ENCODE results near the gene MLX. TPM values are rescaled to one million over a fixed set of nuclear protein-coding genes. Genes with fewer than 3 reads are reported as not detected.

MLX gene
- total RNA-seq, 1 donor from 2014 or later: 26.5 TPM

DNA sequence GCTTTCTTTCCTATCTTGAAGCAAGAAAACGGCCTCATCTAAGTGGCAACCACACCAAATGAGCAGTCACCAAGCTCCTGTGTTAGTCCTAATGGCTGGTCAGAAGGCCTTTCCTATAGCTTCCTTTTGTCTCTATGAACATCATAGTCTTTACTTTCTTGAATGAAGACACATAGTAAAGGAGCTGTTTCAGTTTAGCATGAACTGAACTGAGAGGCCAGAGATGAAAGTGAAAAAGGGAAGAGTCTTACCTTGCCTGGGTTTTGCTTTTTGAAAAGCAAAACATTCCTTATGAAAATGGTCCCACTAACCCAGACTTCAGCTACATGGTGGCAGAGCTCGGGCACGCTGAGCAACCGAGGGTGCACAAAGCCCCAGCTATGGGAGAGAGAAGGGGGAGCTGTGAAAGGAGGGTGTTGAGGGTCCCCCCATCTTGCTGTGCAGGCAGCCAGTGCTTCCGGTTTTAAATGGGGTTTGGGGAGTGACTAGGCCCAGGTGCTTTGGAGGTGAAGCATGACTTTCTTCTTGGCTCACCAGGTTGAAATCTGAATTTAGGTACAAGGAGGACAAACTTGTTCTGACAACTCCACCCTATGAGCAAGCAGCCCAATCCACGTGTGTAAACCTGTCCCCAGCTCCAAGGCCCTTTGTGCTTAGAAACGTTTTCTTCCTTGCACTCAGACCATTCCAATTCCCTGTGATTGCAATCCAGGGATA is 19.8 kb downstream of the MLX start:
- no peak for FAIRE-seq
- H3K36me3 Mint-ChIP-seq (ENCODE audit: low read depth, unreplicated experiment): peaks cover 16% of the 10 kb centered on the region

DNA sequence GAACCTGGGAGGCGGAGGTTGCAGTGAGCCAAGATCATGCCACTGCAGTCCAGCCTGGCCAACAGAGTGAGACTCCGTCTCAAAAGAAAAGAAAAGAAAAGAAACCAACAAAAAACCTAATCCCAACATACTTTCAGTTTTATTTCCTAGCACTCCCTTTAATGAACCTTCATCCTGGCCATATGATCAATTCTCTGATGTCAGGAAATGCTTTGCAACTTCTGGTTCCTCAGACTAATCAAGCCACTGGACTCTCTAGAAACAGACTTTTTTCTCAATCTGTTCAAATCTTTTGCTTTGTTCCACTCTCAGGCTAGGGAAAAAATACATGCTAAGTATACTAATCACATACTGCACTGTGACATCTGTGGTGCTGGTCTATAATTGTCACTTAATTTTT is 24.0 kb downstream of the MLX start:
- H3K9ac ChIP-seq (ENCODE audit: low read length): no peak overlapping the region
- peaks cover 22% of the 10 kb centered on the region for H4K20me1 ChIP-seq (ENCODE audit: insufficient read depth, low read length)
- no peaks in the 10 kb centered on the region for H3K4me1 ChIP-seq (ENCODE audit: insufficient read depth, low read length)
- no peak overlapping the region for H2AFZ ChIP-seq (ENCODE audit: low read depth, low read length)
- TF ChIP-seq, protein P1, sequence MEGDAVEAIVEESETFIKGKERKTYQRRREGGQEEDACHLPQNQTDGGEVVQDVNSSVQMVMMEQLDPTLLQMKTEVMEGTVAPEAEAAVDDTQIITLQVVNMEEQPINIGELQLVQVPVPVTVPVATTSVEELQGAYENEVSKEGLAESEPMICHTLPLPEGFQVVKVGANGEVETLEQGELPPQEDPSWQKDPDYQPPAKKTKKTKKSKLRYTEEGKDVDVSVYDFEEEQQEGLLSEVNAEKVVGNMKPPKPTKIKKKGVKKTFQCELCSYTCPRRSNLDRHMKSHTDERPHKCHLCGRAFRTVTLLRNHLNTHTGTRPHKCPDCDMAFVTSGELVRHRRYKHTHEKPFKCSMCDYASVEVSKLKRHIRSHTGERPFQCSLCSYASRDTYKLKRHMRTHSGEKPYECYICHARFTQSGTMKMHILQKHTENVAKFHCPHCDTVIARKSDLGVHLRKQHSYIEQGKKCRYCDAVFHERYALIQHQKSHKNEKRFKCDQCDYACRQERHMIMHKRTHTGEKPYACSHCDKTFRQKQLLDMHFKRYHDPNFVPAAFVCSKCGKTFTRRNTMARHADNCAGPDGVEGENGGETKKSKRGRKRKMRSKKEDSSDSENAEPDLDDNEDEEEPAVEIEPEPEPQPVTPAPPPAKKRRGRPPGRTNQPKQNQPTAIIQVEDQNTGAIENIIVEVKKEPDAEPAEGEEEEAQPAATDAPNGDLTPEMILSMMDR (IDR thresholded peaks at IDR 0.05; ENCODE audit: insufficient read depth, low read depth, low read length): no peak
- TF ChIP-seq EZH2 (IDR thresholded peaks at IDR 0.05; ENCODE audit: insufficient read depth, low read length): no peak
- no peak for FAIRE-seq
- H3K27ac Mint-ChIP-seq (ENCODE audit: unreplicated experiment): no peak overlapping the region
- H3K36me3 Mint-ChIP-seq (ENCODE audit: low read depth, unreplicated experiment): peaks cover 10% of the 10 kb centered on the region
- H3K36me3 ChIP-seq (ENCODE audit: insufficient read depth, low read length): peaks cover 24% of the 10 kb centered on the region
- no peak overlapping the region for H3K4me3 ChIP-seq (ENCODE audit: insufficient read depth, low read depth, low read length)
- H3K9me3 Mint-ChIP-seq (ENCODE audit: unreplicated experiment): no peaks in the 10 kb centered on the region
- H3K4me3 Mint-ChIP-seq (ENCODE audit: unreplicated experiment): no peak overlapping the region
- DNase-seq (ENCODE audit: low read depth): no peak
- no peaks in the 10 kb centered on the region for H3K27me3 ChIP-seq (ENCODE audit: insufficient read depth, low read length)
- no peaks in the 10 kb centered on the region for H3K4me1 Mint-ChIP-seq (ENCODE audit: low read depth, unreplicated experiment)
- no peak overlapping the region for H3K27ac ChIP-seq (ENCODE audit: low read depth, low read length)
- H3K27me3 Mint-ChIP-seq (ENCODE audit: low read depth, unreplicated experiment): no peaks in the 10 kb centered on the region
- no peaks in the 10 kb centered on the region for H3K9me3 ChIP-seq (ENCODE audit: insufficient read depth, low read depth, low read length)
- H3K4me2 ChIP-seq (ENCODE audit: low read length): no peak overlapping the region
- peaks cover 5% of the 10 kb centered on the region for H3K79me2 ChIP-seq (ENCODE audit: insufficient read depth, low read length)

More for the DNA sequence above, 19.8 kb downstream of the MLX start:
- Histone ChIP-seq H3K4me3 (ENCODE audit: insufficient read depth, low read depth, low read length) (no peak overlapping the region), H3K36me3 (ENCODE audit: insufficient read depth, low read length) (peaks cover 46% of the 10 kb centered on the region), H3K4me1 (ENCODE audit: insufficient read depth, low read length) (no peaks in the 10 kb centered on the region), H3K4me2 (ENCODE audit: low read length) (no peak overlapping the region), H3K27ac (ENCODE audit: low read depth, low read length) (no peak overlapping the region), H2AFZ (ENCODE audit: low read depth, low read length) (no peak overlapping the region), H3K79me2 (ENCODE audit: insufficient read depth, low read length) (no peaks in the 10 kb centered on the region), H3K9me3 (ENCODE audit: insufficient read depth, low read depth, low read length) (no peaks in the 10 kb centered on the region), H3K27me3 (ENCODE audit: insufficient read depth, low read length) (no peaks in the 10 kb centered on the region), H4K20me1 (ENCODE audit: insufficient read depth, low read length) (peaks cover 18% of the 10 kb centered on the region), H3K9ac (ENCODE audit: low read length) (no peak overlapping the region)
- H3K27ac Mint-ChIP-seq (ENCODE audit: unreplicated experiment): no peak overlapping the region
- no peaks in the 10 kb centered on the region for H3K4me1 Mint-ChIP-seq (ENCODE audit: low read depth, unreplicated experiment)
- no peaks in the 10 kb centered on the region for H3K27me3 Mint-ChIP-seq (ENCODE audit: low read depth, unreplicated experiment)
- no peak for TF ChIP-seq EZH2 (IDR thresholded peaks at IDR 0.05; ENCODE audit: insufficient read depth, low read length)
- TF ChIP-seq, protein P1 (IDR thresholded peaks at IDR 0.05; ENCODE audit: insufficient read depth, low read depth, low read length): no peak
- H3K9me3 Mint-ChIP-seq (ENCODE audit: unreplicated experiment): no peaks in the 10 kb centered on the region
- no peak overlapping the region for H3K4me3 Mint-ChIP-seq (ENCODE audit: unreplicated experiment)
- DNase-seq (ENCODE audit: low read depth): no peak

GRCh38 chr17:42591411-42591810 is 24.5 kb downstream of the MLX start:
- TF ChIP-seq, protein P1 (IDR thresholded peaks at IDR 0.05; ENCODE audit: insufficient read depth, low read depth, low read length): no peak
- no peak for TF ChIP-seq EZH2 (IDR thresholded peaks at IDR 0.05; ENCODE audit: insufficient read depth, low read length)
- H3K4me1 Mint-ChIP-seq (ENCODE audit: low read depth, unreplicated experiment): no peaks in the 10 kb centered on the region
- no peak overlapping the region for H3K4me3 Mint-ChIP-seq (ENCODE audit: unreplicated experiment)
- H3K27me3 Mint-ChIP-seq (ENCODE audit: low read depth, unreplicated experiment): no peaks in the 10 kb centered on the region
- H3K9me3 ChIP-seq (ENCODE audit: insufficient read depth, low read depth, low read length): no peaks in the 10 kb centered on the region
- peaks cover 10% of the 10 kb centered on the region for H3K36me3 Mint-ChIP-seq (ENCODE audit: low read depth, unreplicated experiment)
- DNase-seq (ENCODE audit: low read depth): no peak
- FAIRE-seq: no peak
- H3K36me3 ChIP-seq (ENCODE audit: insufficient read depth, low read length): peaks cover 19% of the 10 kb centered on the region
- H3K4me3 ChIP-seq (ENCODE audit: insufficient read depth, low read depth, low read length): no peak overlapping the region
- H3K9me3 Mint-ChIP-seq (ENCODE audit: unreplicated experiment): no peaks in the 10 kb centered on the region
- no peaks in the 10 kb centered on the region for H3K27me3 ChIP-seq (ENCODE audit: insufficient read depth, low read length)
- H3K27ac ChIP-seq (ENCODE audit: low read depth, low read length): no peak overlapping the region
- H3K79me2 ChIP-seq (ENCODE audit: insufficient read depth, low read length): peaks cover 5% of the 10 kb centered on the region
- H4K20me1 ChIP-seq (ENCODE audit: insufficient read depth, low read length): peaks cover 24% of the 10 kb centered on the region
- H3K9ac ChIP-seq (ENCODE audit: low read length): no peak overlapping the region
- H2AFZ ChIP-seq (ENCODE audit: low read depth, low read length): no peak overlapping the region
- H3K4me2 ChIP-seq (ENCODE audit: low read length): no peak overlapping the region
- no peaks in the 10 kb centered on the region for H3K4me1 ChIP-seq (ENCODE audit: insufficient read depth, low read length)
- no peak overlapping the region for H3K27ac Mint-ChIP-seq (ENCODE audit: unreplicated experiment)
